Kidney (tissue), 14 donors: ENCODE data around the gene MYRIP. TPM values are rescaled to one million over a fixed set of nuclear protein-coding genes. Genes with fewer than 3 reads are reported as not detected.
"Not testable (repeated sequence)": the region's sequence is repeated elsewhere in the genome, so short reads cannot be mapped to it uniquely, and the experiment has no call there.

Source experiments
- DNase-seq, 5 donors: peaks; one replicate each; pipeline ENCODE4 v3.0.0-alpha.2; 2013 to 2020
- FAIRE-seq: peaks from 2 replicates; lab custom pipeline; 2012; peaks lifted over from hg19 to GRCh38; lab: Jason Lieb, UNC
- H3K27ac ChIP-seq, 2 donors: one replicate each; pipeline ENCODE4 v1.7.0; 2013; ENCODE audit warnings: low read depth in 2 of 2, low read length in 2 of 2, inconsistent platforms in 1 of 2
- H3K27me3 ChIP-seq: one replicate; pipeline ENCODE4 v1.7.1; 2013; ENCODE audit warnings: low read length, inconsistent platforms; ENCODE audit not compliant: control insufficient read depth, insufficient read depth
- H3K36me3 ChIP-seq, 3 donors: one replicate each; pipeline versions ENCODE4 v1.7.0 to v1.7.1; 2013; ENCODE audit warnings: low read length in 3 of 3, control low read depth in 1 of 3, inconsistent platforms in 1 of 3; ENCODE audit not compliant: insufficient read depth in 3 of 3, control insufficient read depth in 2 of 3
- H3K4me1 ChIP-seq, 3 donors: one replicate each; pipeline versions ENCODE4 v1.7.0 to v1.7.1; 2013; ENCODE audit warnings: low read length in 3 of 3, inconsistent platforms in 1 of 3, low read depth in 1 of 3; ENCODE audit not compliant: control insufficient read depth in 2 of 3, insufficient read depth in 2 of 3
- H3K4me3 ChIP-seq, 3 donors: one replicate each; pipeline versions ENCODE4 v1.7.0 to v1.8.1; 2013; ENCODE audit warnings: low read length in 3 of 3, control low read depth in 1 of 3, inconsistent platforms in 1 of 3
- H3K9ac ChIP-seq, 3 donors: one replicate each; pipeline versions ENCODE4 v1.7.0 to v1.7.1; 2013; ENCODE audit warnings: low read length in 3 of 3, control low read depth in 1 of 3, inconsistent platforms in 1 of 3
- H3K9me3 ChIP-seq, 3 donors: one replicate each; pipeline versions ENCODE4 v1.7.0 to v1.7.1; 2013; ENCODE audit warnings: low read length in 3 of 3, control low read depth in 1 of 3, inconsistent platforms in 1 of 3; ENCODE audit not compliant: control insufficient read depth in 2 of 3, insufficient read depth in 1 of 3
- intact Hi-C: fragments of 100-400 bp; cut with DNase I; formaldehyde crosslinking; loops from one replicate; pipeline ENCODE4 v1.11.1; 2022
- polyA plus RNA-seq: library from polyadenylated mRNA; stranded (reverse); fragments of 350-450 nt; fragmentation: Illumina TruSeq; extraction: RNeasy Lipid Tissue Mini Kit (QIAGEN cat#74804); gene quantifications from one replicate; pipeline ENCODE4 v1.2.3, GENCODE V29; 2014; ENCODE audit warnings: low read depth, low replicate concordance; ENCODE audit not compliant: insufficient read depth
- total RNA-seq: library from RNA; stranded (reverse); fragmentation: NEBNext Ultra II Directional; extraction: Animal tissue kit (Norgen Biotek cat#: 25700); gene quantifications from one replicate; pipeline ENCODE4 v1.2.1, GENCODE V29; 2021
- TF ChIP-seq, protein P1 (sequence below): IDR thresholded peaks from 3 replicates; pipeline ENCODE4 v1.5.1; 2012; ENCODE audit warnings: mild to moderate bottlenecking, moderate library complexity, borderline replicate concordance; ENCODE audit not compliant: insufficient read depth; ENCODE audit errors: extremely low read depth
- donor health status: control.
- donor health status: control.
- donor health status: control.
- donor health status: control.
- donor health status: control.
- donor health status: DM: yes; HTN: yes; CAD: no.
- donor health status: Normal renal cell carcinoma (clear cell type).

Gene MYRIP
- total and polyA plus RNA-seq, 2 donors from 2014 or later: 0.92 to 6.6 TPM

GRCh38 chr3:40071683-40072238, 262.4 kb downstream of the MYRIP start:
- intact Hi-C loops: no loop called here
- Histone ChIP-seq H3K4me3 (no peak overlapping the region), H3K27me3 (no peaks in the 10 kb centered on the region), H3K27ac (no peak overlapping the region), H3K9ac (no peak overlapping the region), H3K9me3 (no peaks in the 10 kb centered on the region), H3K36me3 (no peaks in the 10 kb centered on the region), H3K4me1 (no peaks in the 10 kb centered on the region)
- TF ChIP-seq, protein P1, sequence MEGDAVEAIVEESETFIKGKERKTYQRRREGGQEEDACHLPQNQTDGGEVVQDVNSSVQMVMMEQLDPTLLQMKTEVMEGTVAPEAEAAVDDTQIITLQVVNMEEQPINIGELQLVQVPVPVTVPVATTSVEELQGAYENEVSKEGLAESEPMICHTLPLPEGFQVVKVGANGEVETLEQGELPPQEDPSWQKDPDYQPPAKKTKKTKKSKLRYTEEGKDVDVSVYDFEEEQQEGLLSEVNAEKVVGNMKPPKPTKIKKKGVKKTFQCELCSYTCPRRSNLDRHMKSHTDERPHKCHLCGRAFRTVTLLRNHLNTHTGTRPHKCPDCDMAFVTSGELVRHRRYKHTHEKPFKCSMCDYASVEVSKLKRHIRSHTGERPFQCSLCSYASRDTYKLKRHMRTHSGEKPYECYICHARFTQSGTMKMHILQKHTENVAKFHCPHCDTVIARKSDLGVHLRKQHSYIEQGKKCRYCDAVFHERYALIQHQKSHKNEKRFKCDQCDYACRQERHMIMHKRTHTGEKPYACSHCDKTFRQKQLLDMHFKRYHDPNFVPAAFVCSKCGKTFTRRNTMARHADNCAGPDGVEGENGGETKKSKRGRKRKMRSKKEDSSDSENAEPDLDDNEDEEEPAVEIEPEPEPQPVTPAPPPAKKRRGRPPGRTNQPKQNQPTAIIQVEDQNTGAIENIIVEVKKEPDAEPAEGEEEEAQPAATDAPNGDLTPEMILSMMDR: no peak
- DNase-seq (no peak), FAIRE-seq (no peak)

GRCh38 chr3:40073310-40074007, 264.1 kb downstream of the MYRIP start:
- FAIRE-seq (no peak), DNase-seq (peak in 2 of 5 donors; percentile 27 to 28)
- no peaks in the 10 kb centered on the region for H3K36me3 ChIP-seq
- no peak overlapping the region for H3K4me3 ChIP-seq
- no peaks in the 10 kb centered on the region for H3K9me3 ChIP-seq
- intact Hi-C loops: no loop called here
- no peak overlapping the region for H3K9ac ChIP-seq
- H3K27me3 ChIP-seq: no peaks in the 10 kb centered on the region
- no peaks in the 10 kb centered on the region for H3K4me1 ChIP-seq
- TF ChIP-seq, protein P1: no peak
- no peak overlapping the region for H3K27ac ChIP-seq

- H3K4me3 ChIP-seq, H3K27ac ChIP-seq, intact Hi-C loops, H3K36me3 ChIP-seq, H3K4me1 ChIP-seq, H3K9ac ChIP-seq, FAIRE-seq, H3K9me3 ChIP-seq, H3K27me3 ChIP-seq: not testable (repeated sequence)
- peak in 2 of 5 donors; percentile 6 to 11 for DNase-seq
These were observed 267.7 kb downstream of the MYRIP start for GRCh38 chr3:40077139-40077538.

DNA sequence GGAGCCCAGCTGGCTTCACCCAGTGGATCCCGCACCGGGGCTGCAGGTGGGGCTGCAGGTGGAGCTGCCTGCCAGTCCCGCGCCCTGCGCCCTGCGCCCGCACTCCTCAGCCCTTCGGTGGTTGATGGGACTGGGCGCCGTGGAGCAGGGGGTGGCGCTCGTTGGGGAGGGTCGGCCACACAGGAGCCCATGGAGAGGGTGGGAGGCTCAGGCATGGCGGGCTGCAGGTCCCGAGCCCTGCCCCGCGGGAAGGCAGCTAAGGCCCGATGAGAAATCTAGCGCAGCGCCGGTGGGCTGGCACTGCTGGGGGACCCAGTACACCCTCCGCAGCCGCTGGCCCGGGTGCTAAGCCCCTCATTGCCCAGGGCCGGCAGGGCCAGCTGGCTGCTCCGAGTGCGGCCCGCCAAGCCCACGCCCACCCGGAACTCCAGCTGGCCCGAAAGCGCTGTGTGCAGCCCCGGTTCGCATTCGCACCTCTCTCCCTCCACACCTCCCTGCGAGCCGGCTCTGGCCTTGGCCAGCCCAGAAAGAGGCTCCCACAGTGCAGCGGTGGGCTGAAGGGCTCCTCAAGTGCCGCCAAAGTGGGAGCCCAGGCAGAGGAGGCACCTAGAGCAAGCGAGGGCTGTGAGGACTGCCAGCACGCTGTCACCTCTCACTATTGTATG, 268.6 kb downstream of the MYRIP start:
- H3K9me3 ChIP-seq, DNase-seq, H3K4me1 ChIP-seq, H3K4me3 ChIP-seq, H3K27ac ChIP-seq, H3K9ac ChIP-seq, H3K36me3 ChIP-seq, intact Hi-C loops, FAIRE-seq, H3K27me3 ChIP-seq: not testable (repeated sequence)
